AG10803 (cell line): ENCODE measurements around the gene PTPRD.

Experiments used
- DNase-seq: peaks from one replicate; pipeline ENCODE4 v3.0.0; 2010; ENCODE audit warnings: low read depth
- H3K4me3 ChIP-seq: 2 replicates; pipeline ENCODE4 v1.5.1; 2011; ENCODE audit warnings: mild to moderate bottlenecking, low read length, control low read depth
- TF ChIP-seq, protein P1 (sequence below): conservative IDR thresholded peaks from 2 replicates; pipeline ENCODE4 v1.5.1; 2011; ENCODE audit warnings: mild to moderate bottlenecking, low read length, control low read depth, inconsistent platforms

Gene PTPRD

DNA sequence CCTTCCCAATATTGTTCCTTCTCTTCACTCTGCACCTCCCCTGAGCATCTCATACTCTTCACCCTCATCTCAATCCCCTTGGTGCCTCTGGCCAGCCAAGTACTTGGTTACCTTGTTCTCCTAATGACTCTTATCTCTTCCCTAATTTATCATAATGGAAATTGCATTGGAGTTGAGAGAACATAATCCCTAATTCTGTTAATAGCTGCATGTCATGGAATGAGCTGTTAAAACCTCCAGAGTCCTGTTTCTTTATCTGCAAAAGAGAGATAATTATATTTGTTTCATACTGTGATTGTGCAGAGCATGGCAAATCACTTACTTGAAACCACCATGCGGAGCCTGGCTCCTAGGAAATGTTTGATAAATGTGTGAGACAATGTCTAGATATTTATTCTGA lies 1738.3 kb downstream of the PTPRD start:
- DNase-seq = no peak
- TF ChIP-seq, protein P1, sequence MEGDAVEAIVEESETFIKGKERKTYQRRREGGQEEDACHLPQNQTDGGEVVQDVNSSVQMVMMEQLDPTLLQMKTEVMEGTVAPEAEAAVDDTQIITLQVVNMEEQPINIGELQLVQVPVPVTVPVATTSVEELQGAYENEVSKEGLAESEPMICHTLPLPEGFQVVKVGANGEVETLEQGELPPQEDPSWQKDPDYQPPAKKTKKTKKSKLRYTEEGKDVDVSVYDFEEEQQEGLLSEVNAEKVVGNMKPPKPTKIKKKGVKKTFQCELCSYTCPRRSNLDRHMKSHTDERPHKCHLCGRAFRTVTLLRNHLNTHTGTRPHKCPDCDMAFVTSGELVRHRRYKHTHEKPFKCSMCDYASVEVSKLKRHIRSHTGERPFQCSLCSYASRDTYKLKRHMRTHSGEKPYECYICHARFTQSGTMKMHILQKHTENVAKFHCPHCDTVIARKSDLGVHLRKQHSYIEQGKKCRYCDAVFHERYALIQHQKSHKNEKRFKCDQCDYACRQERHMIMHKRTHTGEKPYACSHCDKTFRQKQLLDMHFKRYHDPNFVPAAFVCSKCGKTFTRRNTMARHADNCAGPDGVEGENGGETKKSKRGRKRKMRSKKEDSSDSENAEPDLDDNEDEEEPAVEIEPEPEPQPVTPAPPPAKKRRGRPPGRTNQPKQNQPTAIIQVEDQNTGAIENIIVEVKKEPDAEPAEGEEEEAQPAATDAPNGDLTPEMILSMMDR = no peak
- H3K4me3 ChIP-seq = no peak overlapping the region

- TF ChIP-seq, protein P1 = no peak
- no peak for DNase-seq
- H3K4me3 ChIP-seq = no peak overlapping the region
These were observed 1740.0 kb downstream of the PTPRD start for GRCh38 chr9:8872802-8873201.

DNA sequence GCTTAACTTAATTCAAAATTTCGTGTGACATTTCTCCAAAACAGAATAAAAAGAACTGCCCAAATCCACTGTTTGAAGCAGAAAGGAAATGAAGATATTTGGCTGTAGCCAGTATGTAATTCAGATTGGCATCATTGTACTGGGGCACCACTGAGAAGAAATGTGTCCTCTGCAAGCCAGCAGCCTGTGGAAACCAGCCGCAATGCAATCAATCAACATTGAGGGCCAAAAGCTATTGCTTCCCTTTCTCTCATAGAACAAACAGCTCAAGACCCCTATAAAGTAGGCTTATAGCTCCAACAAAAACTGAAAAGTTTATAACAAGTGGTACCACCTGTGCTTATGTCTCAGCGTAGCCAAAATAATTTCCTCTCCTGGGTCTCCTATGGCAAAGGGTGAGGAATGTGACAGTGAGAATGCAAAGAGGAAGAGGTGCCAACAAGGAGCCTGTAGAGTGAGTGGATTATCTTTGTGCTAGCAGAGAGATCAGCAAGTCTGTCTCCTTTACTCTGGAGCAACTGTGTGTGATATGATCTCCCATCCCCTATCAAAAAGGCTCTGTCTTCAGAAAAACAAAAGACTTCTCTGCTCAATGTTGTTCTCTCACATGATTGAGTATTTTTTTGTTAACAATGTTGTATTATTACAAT lies 1740.9 kb downstream of the PTPRD start:
- no peak for DNase-seq

DNA sequence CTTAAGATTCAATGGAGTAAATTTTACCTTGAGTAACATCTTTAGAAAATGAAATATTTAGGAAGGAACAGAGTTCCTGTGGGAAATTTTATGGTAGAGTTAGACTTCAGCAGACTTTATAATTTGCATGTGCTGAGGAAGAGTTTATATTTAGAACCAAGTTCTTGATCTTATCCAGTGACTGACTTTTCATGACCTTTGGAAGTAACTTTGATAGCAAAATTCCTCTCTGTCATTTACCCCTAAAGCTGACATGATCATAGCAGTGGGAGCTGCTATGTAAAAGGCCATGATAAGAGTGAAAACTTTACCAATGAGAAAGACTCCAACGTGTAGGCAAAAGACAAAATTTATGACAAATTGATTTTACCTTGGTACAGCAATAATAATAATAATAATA lies 1741.4 kb downstream of the PTPRD start:
- TF ChIP-seq, protein P1 = no peak
- DNase-seq = no peak
- H3K4me3 ChIP-seq = no peak overlapping the region

More for the DNA sequence above, 1740.9 kb downstream of the PTPRD start:
- H3K4me3 ChIP-seq = no peak overlapping the region
- TF ChIP-seq, protein P1 = no peak

DNA sequence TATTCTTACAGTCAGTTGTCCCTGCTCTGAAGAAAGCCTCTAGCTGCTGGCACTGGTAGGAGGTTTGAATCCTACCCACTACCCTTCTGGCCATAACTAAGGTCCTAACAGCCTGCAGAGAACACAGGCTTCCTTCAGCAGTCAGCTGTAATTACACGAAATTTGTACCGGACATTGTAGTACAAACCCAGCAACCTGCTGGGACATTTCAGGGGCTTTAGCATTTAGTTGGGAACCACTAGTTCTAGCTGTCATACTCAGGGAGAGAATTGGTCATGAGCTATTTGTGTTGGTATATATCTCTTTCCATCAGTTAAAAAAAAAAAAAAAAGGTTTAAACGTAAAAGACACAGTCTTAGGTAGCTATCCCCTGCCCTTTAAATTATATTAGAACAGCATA lies 1743.0 kb downstream of the PTPRD start:
- DNase-seq = no peak
- TF ChIP-seq, protein P1 = no peak
- no peak overlapping the region for H3K4me3 ChIP-seq

DNA sequence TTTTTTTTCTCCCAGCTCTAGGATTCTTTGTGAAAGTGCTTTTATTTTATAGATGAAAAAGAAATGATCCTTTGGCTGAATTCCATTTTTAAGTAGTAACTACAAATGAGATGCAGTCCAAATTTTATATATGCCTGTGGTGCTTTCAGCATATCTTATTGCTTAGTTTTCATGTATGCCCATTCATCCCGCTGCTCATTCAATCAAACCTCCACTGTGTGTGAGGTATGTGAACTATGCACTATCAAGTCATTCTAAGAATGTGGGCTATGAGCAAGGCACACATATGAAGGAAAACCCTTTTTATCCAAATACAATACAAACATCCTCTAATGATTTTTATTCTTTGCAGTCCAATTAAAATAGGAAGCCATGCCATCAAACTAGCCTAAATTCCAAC lies 1744.2 kb downstream of the PTPRD start:
- TF ChIP-seq, protein P1 = no peak
- DNase-seq = no peak
- H3K4me3 ChIP-seq = no peak overlapping the region

GRCh38 chr9:8867148-8867547 lies 1745.7 kb downstream of the PTPRD start:
- TF ChIP-seq, protein P1 = no peak

More at GRCh38 chr9:8867148-8867547, 1745.7 kb downstream of the PTPRD start:
- DNase-seq = no peak
- no peak overlapping the region for H3K4me3 ChIP-seq
